Astrocyte (in vitro differentiated cells and primary cell): ENCODE data around the gene F8A3. TPM values are rescaled to one million over a fixed set of nuclear protein-coding genes. Genes with fewer than 3 reads are reported as not detected.

Source experiments
- microRNA-seq: library from miRNA; unstranded; fragments of <30 nt; microRNA quantifications from one replicate; pipeline ENCODE4 v1.2.0, GENCODE V29; 2020
- total RNA-seq: library from RNA; stranded (reverse); gene quantifications from 2 replicates; pipeline ENCODE4 v1.2.1, GENCODE V29; 2021

F8A3 gene
- total RNA-seq, 1 donor from 2014 or later: not detected

Small RNAs within 50 kb of the gene (microRNA-seq; reads per million reads assigned to microRNA genes)
- not detected for gene MIR1184-3

Other genes with a start within 250 kb of the F8A3 start
- 41.4 and 52.3 TPM in 2 replicates for gene VBP1, start 242.2 kb downstream of the F8A3 start, total RNA-seq
- 1.5 and 2.0 TPM in 2 replicates for gene RAB39B, start 194.1 kb downstream of the F8A3 start, total RNA-seq
- gene CLIC2, start 124.0 kb downstream of the F8A3 start, total RNA-seq: 0.27 TPM in 1 of 2 replicates, not detected in the other
- not detected in 2 replicates for gene F8A2, start 76.5 kb downstream of the F8A3 start, total RNA-seq
- gene SPRY3, start 154.0 kb upstream of the F8A3 start, total RNA-seq: 0.93 and 1.0 TPM in 2 replicates
- gene TMLHE, start 154.3 kb upstream of the F8A3 start, total RNA-seq: 10.1 and 10.3 TPM in 2 replicates